Epithelial cell of prostate (primary cell): Measurements from ENCODE around the gene CCDC92.
A peak's percentile ranks its signal among the peaks of the same experiment; 100 is the strongest.

Experiments used
- DNase-seq: peaks from one replicate; pipeline ENCODE4 v3.0.0-alpha.2; 2011; ENCODE audit warnings: low read depth, low spot score
- H3K27ac ChIP-seq: fragments of 450-650 bp; 2 replicates; pipeline ENCODE4 v1.5.1; 2017; ENCODE audit warnings: mild to moderate bottlenecking

Gene CCDC92

DNA sequence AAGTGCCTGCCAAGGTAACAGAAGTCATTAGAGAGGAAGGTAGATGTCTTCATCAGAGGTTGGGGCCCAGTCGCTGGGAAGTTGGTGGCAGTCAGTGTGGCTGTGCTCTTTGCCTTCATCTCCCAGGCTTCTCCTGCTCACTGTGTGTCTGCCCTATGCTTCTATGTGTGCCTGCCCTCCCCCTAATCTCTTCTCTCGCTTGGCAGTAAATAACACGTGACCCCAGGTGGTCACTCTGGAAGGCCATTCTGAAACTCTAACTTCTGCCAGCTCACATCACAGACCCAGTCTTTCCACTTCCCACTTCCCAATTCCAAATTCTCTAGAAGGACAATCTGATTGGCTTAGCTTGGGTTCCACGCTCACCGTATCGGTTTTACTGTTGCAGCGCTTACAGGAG is 9.6 kb upstream of the CCDC92 start:
- H3K27ac ChIP-seq: no peak overlapping the region
- DNase-seq: no peak

GRCh38 chr12:123979566-123979965 is 6.9 kb upstream of the CCDC92 start:
- DNase-seq: no peak
- H3K27ac ChIP-seq: no peak overlapping the region

DNA sequence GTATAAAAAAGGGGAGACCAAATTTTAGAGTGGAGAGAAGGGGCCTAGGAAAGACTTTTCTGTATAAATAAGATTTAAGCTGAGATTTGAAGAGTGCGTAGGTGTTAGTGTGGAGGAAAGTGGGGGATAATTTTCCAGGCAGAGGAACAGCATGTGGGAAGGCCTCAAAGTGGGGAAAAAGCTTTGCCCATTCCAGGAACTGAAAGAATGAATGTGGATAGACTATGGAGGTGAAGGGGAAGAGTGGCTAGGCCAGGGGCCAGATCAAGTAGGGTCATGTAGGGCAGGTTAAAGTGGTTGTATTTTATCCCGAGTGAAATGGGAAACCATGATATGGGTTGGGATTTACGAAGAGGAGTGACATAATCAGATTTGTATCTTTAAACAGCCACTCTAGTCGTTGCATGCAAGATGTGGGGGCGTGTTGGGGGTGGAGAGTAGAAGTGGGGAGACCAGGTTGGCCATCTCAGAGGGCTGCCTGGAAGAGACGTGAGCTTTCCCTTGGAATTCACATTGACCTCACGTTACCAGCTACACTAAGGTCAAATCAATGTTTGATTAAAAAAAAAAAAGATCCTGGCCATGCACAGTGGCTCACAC is 3.7 kb upstream of the CCDC92 start:
- no peak for DNase-seq
- H3K27ac ChIP-seq: no peak overlapping the region

GRCh38 chr12:123973552-123974341 is 1.1 kb upstream of the CCDC92 start:
- no peak for DNase-seq
- H3K27ac ChIP-seq: peak overlapping the region; percentile 86

DNA sequence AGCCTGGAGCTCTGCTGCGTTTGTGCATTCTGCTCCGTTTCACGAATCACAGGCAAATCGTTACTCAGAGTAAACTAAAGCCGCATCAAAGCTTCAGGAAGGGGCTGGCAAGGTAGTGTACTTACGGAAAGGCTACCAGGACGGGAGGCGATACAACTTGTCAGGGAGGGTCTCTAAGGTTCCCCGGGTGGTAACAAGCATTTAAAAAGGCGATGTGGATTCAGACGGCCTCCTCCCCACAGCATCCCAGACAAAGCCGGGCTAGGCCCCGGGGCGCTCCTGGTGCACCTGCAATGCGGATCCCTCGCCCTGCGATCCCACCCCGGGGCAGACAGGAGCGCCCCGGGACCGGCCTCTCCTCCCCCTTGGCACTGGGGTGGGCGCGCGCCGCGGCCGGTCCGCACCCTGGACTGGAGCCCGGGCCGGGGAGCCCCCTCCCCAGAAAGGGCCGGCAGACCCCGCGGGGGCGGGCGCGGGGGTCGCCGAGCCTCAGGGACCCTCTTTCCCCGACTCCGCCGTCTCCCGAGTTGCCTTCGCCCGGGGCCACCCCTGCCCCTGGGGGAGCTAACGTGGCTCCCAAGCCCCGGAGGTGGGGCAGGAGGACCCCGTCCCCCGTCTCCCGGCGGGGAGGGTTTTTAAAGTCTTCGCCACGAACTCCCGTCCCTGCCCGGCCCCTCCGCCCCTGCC is 718 bp downstream of the CCDC92 start:
- no peak for DNase-seq
- H3K27ac ChIP-seq: peak overlapping the region; percentile 86

GRCh38 chr12:123971449-123971769 is 1.2 kb downstream of the CCDC92 start:
- peak overlapping the region; percentile 86 for H3K27ac ChIP-seq
- DNase-seq: no peak

DNA sequence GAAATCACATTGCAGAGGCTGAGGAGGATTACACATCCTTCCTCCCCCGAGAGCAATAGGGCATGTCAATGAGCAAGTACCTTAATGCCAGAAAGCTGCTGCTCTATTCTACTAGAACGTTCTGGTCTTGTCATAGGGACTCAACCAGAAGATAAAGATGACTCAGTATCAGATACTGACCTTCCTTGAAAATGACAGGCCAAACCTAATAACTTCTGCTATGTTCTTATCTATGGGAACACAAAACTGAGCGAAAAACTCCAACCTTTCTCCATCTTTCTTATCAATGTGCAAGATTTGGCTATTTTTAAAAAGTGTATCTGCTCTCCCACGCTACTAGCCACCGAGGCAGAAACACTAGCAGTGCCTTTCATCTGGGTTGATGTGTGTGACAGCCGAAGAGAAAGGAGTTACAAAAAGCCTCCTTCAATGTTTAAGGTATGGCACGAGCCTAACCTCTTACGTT is 5.5 kb downstream of the CCDC92 start:
- H3K27ac ChIP-seq: no peak overlapping the region
- DNase-seq: no peak

- no peak overlapping the region for H3K27ac ChIP-seq
- DNase-seq: no peak
Measured at GRCh38 chr12:123966596-123966995, 6.0 kb downstream of the CCDC92 start.

- H3K27ac ChIP-seq: no peak overlapping the region
- no peak for DNase-seq
Measured at GRCh38 chr12:123965382-123965781, 7.2 kb downstream of the CCDC92 start.

GRCh38 chr12:123963821-123964220 is 8.8 kb downstream of the CCDC92 start:
- no peak overlapping the region for H3K27ac ChIP-seq
- no peak for DNase-seq

DNA sequence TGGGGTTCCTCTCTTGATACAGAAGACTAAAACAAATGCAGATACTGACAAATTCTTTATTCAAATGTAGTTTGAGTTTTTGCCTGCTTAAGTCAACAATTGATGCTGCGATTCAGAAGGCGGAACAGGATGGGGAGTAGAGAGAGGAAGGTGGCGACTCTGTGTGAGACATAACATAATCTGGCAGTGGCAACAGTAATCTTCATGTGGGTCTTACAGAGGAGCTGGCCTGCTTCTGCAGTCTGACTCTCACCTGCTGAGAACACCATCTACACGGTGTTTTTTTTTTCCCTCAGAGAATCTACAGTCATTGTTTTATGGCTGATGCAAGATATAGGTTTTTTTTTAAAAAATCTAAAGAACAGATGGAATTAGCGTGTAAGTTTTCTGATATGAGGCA is 10.1 kb downstream of the CCDC92 start:
- DNase-seq: no peak

GRCh38 chr12:123961585-123962345 is 10.9 kb downstream of the CCDC92 start:
- H3K27ac ChIP-seq: no peak overlapping the region
- no peak for DNase-seq

More for the DNA sequence above, 10.1 kb downstream of the CCDC92 start:
- H3K27ac ChIP-seq: no peak overlapping the region

GRCh38 chr12:123960856-123961255 is 11.8 kb downstream of the CCDC92 start:
- DNase-seq: no peak
- H3K27ac ChIP-seq: no peak overlapping the region

GRCh38 chr12:123960029-123960735 is 12.4 kb downstream of the CCDC92 start:
- no peak overlapping the region for H3K27ac ChIP-seq
- no peak for DNase-seq

DNA sequence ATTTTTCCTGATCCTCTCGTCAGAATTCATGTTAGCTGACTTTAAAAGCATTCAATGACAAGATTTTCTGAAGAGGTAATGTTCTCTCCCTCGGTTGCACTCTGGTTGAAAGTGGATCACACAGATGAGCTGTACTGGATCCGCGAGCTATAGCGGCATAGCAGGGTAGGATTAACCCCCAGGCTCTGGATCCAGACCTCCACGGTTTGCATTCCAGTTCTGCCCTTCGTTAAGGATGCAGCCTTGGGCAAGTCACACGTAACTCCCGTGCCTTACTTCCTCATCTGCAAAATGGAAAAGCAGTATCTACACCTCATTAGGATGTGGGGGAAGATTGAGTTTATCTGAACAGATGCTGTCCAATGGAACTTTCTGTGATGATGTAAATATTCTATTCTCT is 13.8 kb downstream of the CCDC92 start:
- no peak overlapping the region for H3K27ac ChIP-seq
- no peak for DNase-seq

- H3K27ac ChIP-seq: no peak overlapping the region
- no peak for DNase-seq
Measured at GRCh38 chr12:123958462-123958861, 14.2 kb downstream of the CCDC92 start.

DNA sequence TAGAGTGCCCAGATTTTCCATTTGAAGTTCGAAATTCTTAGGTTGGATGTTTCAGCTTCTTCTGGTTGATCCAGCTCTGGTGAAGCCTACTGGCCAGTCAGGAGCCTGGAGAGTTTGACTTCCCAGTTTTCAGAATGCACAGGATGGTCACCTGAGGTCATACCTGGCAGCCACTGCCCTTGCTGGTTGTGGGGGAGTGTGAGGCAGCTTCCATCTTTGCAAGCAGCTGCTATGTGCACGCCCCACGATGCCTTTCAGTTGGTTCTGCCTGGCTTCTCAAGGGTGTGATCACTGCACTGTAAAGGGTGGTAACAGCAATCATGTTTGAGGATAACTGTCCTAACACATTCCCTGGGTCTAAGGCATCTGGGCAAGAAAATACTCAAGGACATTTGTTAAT is 15.4 kb downstream of the CCDC92 start:
- DNase-seq: no peak
- H3K27ac ChIP-seq: no peak overlapping the region

DNA sequence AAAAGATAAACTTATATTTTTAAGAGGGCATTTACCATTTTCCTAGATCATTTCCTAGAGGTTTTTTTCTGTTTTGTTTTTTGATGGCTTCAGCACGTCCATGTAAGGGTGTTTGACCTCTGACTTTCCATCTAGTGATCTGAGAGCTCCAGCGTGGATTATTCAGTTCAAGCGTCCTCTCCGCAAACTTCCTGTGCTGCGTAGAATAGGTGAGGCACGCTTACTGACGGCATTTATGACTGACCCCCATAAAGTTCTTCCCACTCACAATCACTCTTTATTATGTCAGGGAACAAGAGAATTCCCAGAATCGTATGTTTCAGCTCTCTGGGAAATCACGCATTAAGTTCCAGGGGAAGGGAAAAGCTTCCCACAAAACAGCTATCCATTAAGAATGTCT is 16.4 kb downstream of the CCDC92 start:
- no peak overlapping the region for H3K27ac ChIP-seq
- DNase-seq: no peak

DNA sequence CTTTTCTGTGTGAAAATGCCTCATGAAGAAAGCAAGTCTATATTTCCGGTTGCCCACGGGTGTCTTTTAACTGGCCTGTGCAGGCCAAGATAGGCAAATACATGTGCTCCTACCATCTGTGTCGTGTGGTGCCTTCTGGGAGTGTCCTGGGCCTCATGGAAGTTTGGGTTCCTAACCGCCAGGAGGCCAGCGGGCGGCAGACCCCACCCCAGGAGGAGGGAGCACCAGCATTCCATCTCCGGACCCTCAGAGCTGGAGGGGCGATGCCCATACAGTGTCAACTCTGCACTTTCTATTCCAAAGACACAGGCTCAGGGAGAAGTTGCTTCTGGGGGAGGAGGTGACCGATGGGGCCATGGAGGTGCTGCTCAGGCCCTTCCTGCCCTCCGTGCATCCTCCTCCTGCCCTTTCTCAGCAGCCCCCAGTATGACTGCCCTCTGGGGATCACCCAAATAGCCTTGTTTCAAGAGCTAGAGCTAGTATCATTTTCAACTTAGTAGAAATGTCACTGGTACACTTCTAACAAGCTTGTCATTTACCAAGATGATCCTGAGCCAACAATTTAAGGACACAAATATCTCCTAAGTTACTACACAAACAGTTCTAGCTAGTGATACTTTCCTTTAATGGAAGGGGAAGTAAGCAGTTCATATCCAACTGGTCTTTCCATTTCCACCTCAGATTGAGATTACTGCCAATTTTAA is 17.8 kb downstream of the CCDC92 start:
- no peak overlapping the region for H3K27ac ChIP-seq
- no peak for DNase-seq

- no peak for DNase-seq
- no peak overlapping the region for H3K27ac ChIP-seq
Measured at GRCh38 chr12:123952037-123952436, 20.6 kb downstream of the CCDC92 start.
